ENCODE data around the gene SALL1.
A peak's percentile ranks its signal among the peaks of the same experiment; 100 is the strongest.

Gene SALL1

GRCh38 chr16:51157698-51158097 is 6.6 kb upstream of the SALL1 start:
- intact Hi-C loops (cut with DNase I; ENCODE audit: low total_unique reads): no loop called here
- H3K9me3 ChIP-seq: no peaks in the 10 kb centered on the region
- H3K27ac ChIP-seq: no peak overlapping the region
- H3K4me3 ChIP-seq: no peak overlapping the region
- peaks cover 0 to 68% of the 10 kb centered on the region in 2 donors for H3K27me3 ChIP-seq
- no peaks in the 10 kb centered on the region for H3K36me3 ChIP-seq
- DNase-seq: no peak
- no peak for TF ChIP-seq CTCF (IDR thresholded peaks at IDR 0.05)
- peaks cover 0 to 23% (median 17%) of the 10 kb centered on the region in 4 donors for H3K4me1 ChIP-seq

GRCh38 chr16:51156807-51157200 is 5.7 kb upstream of the SALL1 start:
- Histone ChIP-seq H3K27ac (no peak overlapping the region), H3K27me3 (peaks cover 0 to 77% of the 10 kb centered on the region in 2 donors), H3K4me3 (no peak overlapping the region), H3K4me1 (peaks cover 0 to 32% (median 26%) of the 10 kb centered on the region in 4 donors), H3K9me3 (no peaks in the 10 kb centered on the region), H3K36me3 (no peaks in the 10 kb centered on the region)
- DNase-seq: no peak
- intact Hi-C loops (cut with DNase I; ENCODE audit: low total_unique reads): no loop called here
- TF ChIP-seq CTCF (IDR thresholded peaks at IDR 0.05): no peak

GRCh38 chr16:51155820-51156806 is 5.0 kb upstream of the SALL1 start:
- no peak for TF ChIP-seq CTCF (IDR thresholded peaks at IDR 0.05)
- Histone ChIP-seq H3K36me3 (no peaks in the 10 kb centered on the region), H3K9me3 (no peaks in the 10 kb centered on the region), H3K4me1 (peaks cover 0 to 39% (median 32%) of the 10 kb centered on the region in 4 donors), H3K27me3 (peaks cover 0 to 77% of the 10 kb centered on the region in 2 donors), H3K4me3 (no peak overlapping the region), H3K27ac (no peak overlapping the region)
- DNase-seq: no peak
- intact Hi-C loops (cut with DNase I; ENCODE audit: low total_unique reads): no loop called here

GRCh38 chr16:51155199-51155607 is 4.1 kb upstream of the SALL1 start:
- intact Hi-C loops (cut with DNase I; ENCODE audit: low total_unique reads): no loop called here
- H3K27me3 ChIP-seq: peaks cover 0 to 83% of the 10 kb centered on the region in 2 donors
- H3K9me3 ChIP-seq: no peaks in the 10 kb centered on the region
- no peak overlapping the region for H3K27ac ChIP-seq
- peaks cover 0 to 48% (median 41%) of the 10 kb centered on the region in 4 donors for H3K4me1 ChIP-seq
- H3K36me3 ChIP-seq: no peaks in the 10 kb centered on the region
- DNase-seq: no peak
- no peak for TF ChIP-seq CTCF (IDR thresholded peaks at IDR 0.05)
- peak overlapping the region in 1 of 2 donors; percentile 34 for H3K4me3 ChIP-seq

GRCh38 chr16:51154271-51155171 is 3.5 kb upstream of the SALL1 start:
- Histone ChIP-seq H3K4me1 (peaks cover 0 to 48% (median 41%) of the 10 kb centered on the region in 4 donors), H3K36me3 (no peaks in the 10 kb centered on the region), H3K9me3 (no peaks in the 10 kb centered on the region), H3K4me3 (peak overlapping the region in 1 of 2 donors; percentile 34), H3K27me3 (peaks cover 0 to 90% of the 10 kb centered on the region in 2 donors), H3K27ac (no peak overlapping the region)
- no peak for DNase-seq
- intact Hi-C loops (cut with DNase I; ENCODE audit: low total_unique reads): no loop called here
- no peak for TF ChIP-seq CTCF (IDR thresholded peaks at IDR 0.05)

All from tibial artery (tissue), 4 donors.